IPS-20b (cell line): Measurements from ENCODE around the gene PAPPA2.

Experiments used
- H3K27ac ChIP-seq: one replicate; pipeline ENCODE4 v1.5.1; 2013; ENCODE audit warnings: low read length
- H3K27me3 ChIP-seq: 2 replicates; pipeline ENCODE4 v1.6.1; 2013; ENCODE audit warnings: mild to moderate bottlenecking, low read length, inconsistent platforms; ENCODE audit not compliant: insufficient read depth
- H3K36me3 ChIP-seq: 2 replicates; pipeline ENCODE4 v1.6.1; 2013; ENCODE audit warnings: low read depth, mild to moderate bottlenecking, inconsistent platforms, low read length, moderate library complexity; ENCODE audit not compliant: insufficient read depth
- H3K4me1 ChIP-seq: 2 replicates; pipeline ENCODE4 v1.6.1; 2013; ENCODE audit warnings: mild to moderate bottlenecking, control low read depth, inconsistent platforms, low read length, moderate library complexity; ENCODE audit not compliant: insufficient read depth
- H3K4me3 ChIP-seq: 2 replicates; pipeline ENCODE4 v1.5.1; 2013; ENCODE audit warnings: mild to moderate bottlenecking, low read length, inconsistent platforms
- H3K9ac ChIP-seq: 2 replicates; pipeline ENCODE4 v1.6.1; 2013; ENCODE audit warnings: low read depth, mild to moderate bottlenecking, inconsistent platforms, low read length, moderate library complexity
- H3K9me3 ChIP-seq: 2 replicates; pipeline ENCODE4 v1.6.1; 2013; ENCODE audit warnings: mild to moderate bottlenecking, low read depth, low read length, inconsistent platforms; ENCODE audit not compliant: insufficient read depth

Gene PAPPA2

DNA sequence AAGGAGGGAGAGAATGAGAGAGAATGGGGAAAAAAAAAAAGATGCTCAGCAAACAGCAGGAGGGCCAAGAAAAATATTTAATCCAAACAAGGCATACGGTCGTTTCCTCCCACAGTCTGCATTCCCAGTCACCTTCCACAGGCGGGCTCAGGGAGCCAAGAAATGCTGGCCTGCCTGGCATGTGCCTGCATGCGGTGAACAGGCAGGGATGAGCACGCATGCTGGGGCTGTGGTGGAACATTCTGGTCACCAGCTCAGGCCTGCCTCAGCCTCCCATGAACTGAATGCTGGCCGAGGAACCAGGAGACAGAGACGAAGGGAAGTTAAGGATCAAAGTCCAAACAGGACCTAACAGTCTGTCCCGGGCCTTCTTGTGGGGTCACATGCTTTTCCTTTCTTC, 366.3 kb downstream of the PAPPA2 start:
- Histone ChIP-seq H3K4me3 (no peak overlapping the region), H3K27me3 (no peaks in the 10 kb centered on the region), H3K9ac (no peak overlapping the region), H3K9me3 (no peaks in the 10 kb centered on the region), H3K36me3 (no peaks in the 10 kb centered on the region), H3K27ac (no peak overlapping the region), H3K4me1 (no peaks in the 10 kb centered on the region)

DNA sequence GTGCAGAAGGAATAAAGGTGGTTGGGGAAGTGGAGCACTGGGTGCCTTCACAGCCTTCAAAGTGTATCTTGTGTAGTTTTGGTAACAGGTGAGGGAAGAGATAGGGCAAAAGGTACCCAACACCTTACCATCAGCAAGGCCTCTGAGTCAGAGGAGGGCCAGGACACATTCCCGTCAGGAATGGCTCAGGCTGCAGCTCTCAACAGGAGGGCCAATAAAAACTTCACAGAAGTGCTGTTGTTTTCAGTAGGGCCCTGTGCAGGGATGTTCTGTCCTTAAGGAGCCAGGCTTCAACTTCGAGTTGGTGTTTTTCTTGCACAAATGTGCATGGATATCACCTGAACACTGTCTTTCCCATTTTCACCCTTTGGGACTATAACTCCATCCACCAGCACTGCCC, 368.2 kb downstream of the PAPPA2 start:
- H3K4me3 ChIP-seq = no peak overlapping the region
- H3K27ac ChIP-seq = no peak overlapping the region
- H3K4me1 ChIP-seq = no peaks in the 10 kb centered on the region
- H3K9me3 ChIP-seq = no peaks in the 10 kb centered on the region
- H3K36me3 ChIP-seq = no peaks in the 10 kb centered on the region
- no peak overlapping the region for H3K9ac ChIP-seq
- no peaks in the 10 kb centered on the region for H3K27me3 ChIP-seq

DNA sequence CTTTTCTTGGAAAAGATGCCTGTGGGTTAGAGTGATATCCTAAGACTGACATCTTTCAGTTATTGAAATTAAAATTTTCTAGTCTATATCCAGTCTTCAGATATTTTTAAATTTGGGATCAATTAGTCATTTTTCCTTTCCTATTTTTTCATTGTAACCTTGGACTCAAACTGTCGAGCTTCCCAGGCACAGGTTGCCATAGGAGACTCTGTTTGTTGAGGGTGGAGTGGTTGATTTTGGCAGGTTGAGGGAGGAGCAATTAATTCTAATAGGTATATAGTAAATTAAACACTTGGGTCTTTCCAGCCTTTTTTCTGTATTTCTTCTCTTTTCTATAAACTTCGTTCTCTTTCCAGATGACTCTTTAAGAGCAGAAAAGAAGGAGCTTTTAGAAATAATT, 374.7 kb downstream of the PAPPA2 start:
- H3K9me3 ChIP-seq = no peaks in the 10 kb centered on the region
- no peaks in the 10 kb centered on the region for H3K36me3 ChIP-seq
- H3K9ac ChIP-seq = no peak overlapping the region
- H3K4me3 ChIP-seq = no peak overlapping the region
- no peaks in the 10 kb centered on the region for H3K27me3 ChIP-seq
- no peaks in the 10 kb centered on the region for H3K4me1 ChIP-seq
- H3K27ac ChIP-seq = no peak overlapping the region

DNA sequence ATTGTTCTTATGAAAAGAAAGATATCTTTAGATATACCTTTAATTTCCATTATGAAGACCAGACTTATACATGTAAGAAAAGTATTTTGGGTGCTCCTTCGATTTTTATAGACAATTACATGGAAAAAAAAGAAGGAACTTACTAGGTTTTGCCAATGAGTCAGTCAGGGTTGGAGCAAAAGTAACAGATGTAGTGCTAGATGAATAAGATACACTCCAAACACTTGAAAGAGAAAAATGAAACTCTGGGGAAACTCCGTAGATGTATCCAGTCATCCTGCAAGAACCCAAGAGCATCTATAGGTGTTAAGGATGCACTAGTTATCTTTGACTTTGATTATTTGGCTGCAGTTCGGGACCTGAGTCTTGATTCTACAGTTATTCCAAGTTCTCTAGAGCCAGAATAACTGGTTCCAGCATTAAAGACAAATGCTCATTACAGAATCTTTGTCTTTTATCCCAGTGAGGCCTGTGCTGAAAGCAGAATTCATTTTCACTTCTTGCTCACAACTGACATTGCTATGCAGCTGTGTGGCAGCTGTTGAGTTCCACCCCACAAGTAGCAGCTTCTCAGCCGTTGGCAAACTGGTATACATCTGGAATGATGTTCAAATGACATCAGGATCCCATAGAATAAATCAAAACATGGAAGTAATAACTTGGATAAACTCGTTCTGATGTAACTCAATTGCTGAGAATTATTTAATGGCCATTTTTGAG, 375.5 kb downstream of the PAPPA2 start:
- no peaks in the 10 kb centered on the region for H3K9me3 ChIP-seq
- no peak overlapping the region for H3K9ac ChIP-seq
- H3K27ac ChIP-seq = no peak overlapping the region
- no peaks in the 10 kb centered on the region for H3K4me1 ChIP-seq
- H3K4me3 ChIP-seq = no peak overlapping the region
- H3K27me3 ChIP-seq = no peaks in the 10 kb centered on the region
- no peaks in the 10 kb centered on the region for H3K36me3 ChIP-seq

DNA sequence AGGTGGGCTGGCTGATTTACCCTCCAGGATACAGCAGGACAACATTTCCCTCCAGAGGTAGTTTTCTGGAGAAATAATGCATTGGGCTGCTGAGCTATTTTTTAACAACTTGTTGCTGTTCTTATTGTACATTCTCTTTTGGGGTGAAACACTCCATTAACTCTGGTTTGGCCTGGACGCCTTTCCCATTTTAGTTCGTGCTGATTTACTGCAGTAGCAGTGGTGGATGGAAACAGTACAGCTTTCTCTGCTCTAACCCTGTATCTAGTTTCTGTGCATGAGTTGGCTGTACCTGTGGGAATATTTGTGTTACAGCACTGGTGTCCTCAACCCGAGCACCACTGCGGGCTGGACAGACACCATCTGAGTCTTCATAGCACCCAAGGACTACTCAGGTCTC, 376.2 kb downstream of the PAPPA2 start:
- Histone ChIP-seq H3K27ac (no peak overlapping the region), H3K27me3 (no peaks in the 10 kb centered on the region), H3K9ac (no peak overlapping the region), H3K4me1 (no peaks in the 10 kb centered on the region), H3K9me3 (no peaks in the 10 kb centered on the region), H3K36me3 (no peaks in the 10 kb centered on the region), H3K4me3 (no peak overlapping the region)

DNA sequence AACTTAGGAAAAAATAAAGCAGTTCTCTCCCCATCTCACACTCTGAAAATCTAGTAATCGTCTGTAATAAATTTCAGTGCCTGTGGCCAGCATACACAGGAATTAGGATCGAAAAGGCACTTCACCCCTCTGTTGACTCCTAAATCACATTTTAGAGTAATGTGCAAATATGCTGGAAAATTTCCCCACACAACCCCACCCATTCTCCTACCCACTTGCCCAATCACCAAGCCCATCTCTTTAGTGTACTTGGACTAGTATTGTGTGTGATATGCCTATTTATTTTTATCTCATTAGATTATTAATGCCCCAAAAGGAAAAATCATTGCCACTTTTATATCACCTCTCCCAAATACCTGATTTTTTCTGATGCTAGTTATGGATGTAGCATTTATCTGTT, 378.3 kb downstream of the PAPPA2 start:
- Histone ChIP-seq H3K9me3 (no peaks in the 10 kb centered on the region), H3K4me1 (peaks cover 4% of the 10 kb centered on the region; the same call in 1 of the 2 replicates), H3K27ac (no peak overlapping the region), H3K4me3 (no peak overlapping the region), H3K9ac (no peak overlapping the region), H3K36me3 (no peaks in the 10 kb centered on the region), H3K27me3 (no peaks in the 10 kb centered on the region)

DNA sequence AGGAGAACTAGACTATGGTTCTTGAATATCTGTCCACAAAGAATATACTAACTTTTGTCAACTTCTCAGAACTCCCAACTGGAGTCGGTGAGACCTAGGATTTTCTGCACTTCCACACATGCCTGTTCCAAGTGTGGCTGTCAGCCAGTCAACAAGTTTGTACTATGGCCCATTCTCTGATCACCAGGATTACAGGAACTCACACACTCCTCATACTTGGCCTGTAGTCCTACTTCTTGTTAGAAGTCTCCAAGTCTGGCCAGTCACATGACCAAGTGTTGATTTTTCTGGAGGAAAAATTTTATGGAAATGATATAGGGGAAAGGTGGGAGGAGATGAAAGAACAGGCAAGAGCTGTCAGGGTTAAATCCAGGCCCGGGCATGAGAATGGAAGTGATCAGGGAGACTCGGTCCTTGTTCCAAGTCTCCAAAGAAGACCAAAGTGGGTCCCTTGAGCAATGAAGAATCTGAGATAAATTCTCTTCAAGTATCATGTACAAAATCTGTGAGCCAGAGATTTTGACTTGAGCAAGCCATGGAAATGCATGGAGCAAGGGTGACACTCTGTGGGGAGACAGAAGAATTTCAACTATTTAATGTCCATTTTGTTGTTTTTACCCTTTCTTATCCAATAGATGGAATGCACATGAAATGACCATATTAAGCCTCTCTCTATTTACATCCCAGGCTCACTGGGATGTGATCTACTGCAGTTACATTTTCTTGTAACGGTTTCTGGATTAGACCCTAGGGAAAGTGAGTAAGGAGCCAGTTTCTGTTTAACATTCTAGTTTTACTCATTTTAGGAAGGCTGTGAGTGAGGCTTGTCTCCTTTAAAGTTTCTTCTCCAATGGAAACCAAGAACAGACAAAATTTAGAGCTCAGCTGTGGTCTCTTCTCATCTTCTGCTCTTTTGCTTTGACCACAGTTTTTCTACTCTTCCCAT, 380.6 kb downstream of the PAPPA2 start:
- H3K4me1 ChIP-seq = peaks cover 4% of the 10 kb centered on the region; the same call in 1 of the 2 replicates
- H3K36me3 ChIP-seq = no peaks in the 10 kb centered on the region
- H3K9me3 ChIP-seq = no peaks in the 10 kb centered on the region
- H3K27me3 ChIP-seq = no peaks in the 10 kb centered on the region
- no peak overlapping the region for H3K4me3 ChIP-seq
- no peak overlapping the region for H3K27ac ChIP-seq
- H3K9ac ChIP-seq = no peak overlapping the region

DNA sequence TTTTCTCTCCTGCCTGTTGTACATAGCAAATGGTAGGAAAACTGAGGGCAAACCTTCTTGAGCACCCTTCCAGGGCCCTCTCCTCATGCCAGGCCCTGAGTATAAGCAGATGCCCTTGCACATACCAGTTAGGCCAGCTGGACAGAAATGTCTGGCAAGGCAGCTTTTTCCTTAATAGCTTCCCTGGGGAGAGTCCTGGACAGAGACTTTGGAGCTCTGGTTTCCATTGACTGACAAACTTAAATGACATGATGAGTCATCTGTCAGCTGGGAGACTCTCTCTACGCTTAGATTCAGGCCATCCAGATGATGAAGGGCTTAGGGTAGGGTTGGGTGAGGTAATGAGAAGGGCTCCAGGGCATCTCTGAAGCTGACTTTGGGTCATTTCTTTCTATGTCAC, 384.1 kb downstream of the PAPPA2 start:
- no peaks in the 10 kb centered on the region for H3K9me3 ChIP-seq
- H3K27me3 ChIP-seq = no peaks in the 10 kb centered on the region
- no peak overlapping the region for H3K27ac ChIP-seq
- peaks cover 4% of the 10 kb centered on the region; the same call in 1 of the 2 replicates for H3K4me1 ChIP-seq
- no peaks in the 10 kb centered on the region for H3K36me3 ChIP-seq
- H3K4me3 ChIP-seq = no peak overlapping the region
- H3K9ac ChIP-seq = no peak overlapping the region

DNA sequence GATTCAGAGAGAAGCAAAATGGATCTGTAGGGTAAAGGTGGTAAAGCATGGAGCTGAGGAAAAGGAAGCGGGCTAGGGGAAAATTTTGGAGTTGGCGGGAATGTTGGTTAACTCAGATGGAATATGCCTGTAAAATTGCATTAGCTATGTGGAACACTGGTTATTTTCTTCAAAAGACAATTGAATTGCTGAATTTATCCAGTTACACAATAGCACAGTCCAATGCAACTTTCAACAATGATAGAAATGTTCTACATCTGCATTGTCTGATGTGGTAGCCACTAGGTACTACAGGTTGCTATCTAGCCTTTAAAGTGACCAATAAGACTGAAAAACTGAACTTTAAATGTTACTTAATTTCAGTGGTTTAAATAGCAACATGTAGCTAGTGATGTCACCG, 386.3 kb downstream of the PAPPA2 start:
- Histone ChIP-seq H3K4me3 (no peak overlapping the region), H3K27ac (no peak overlapping the region), H3K36me3 (no peaks in the 10 kb centered on the region), H3K9ac (no peak overlapping the region), H3K4me1 (peaks cover 4% of the 10 kb centered on the region; the same call in 1 of the 2 replicates), H3K9me3 (no peaks in the 10 kb centered on the region), H3K27me3 (no peaks in the 10 kb centered on the region)

DNA sequence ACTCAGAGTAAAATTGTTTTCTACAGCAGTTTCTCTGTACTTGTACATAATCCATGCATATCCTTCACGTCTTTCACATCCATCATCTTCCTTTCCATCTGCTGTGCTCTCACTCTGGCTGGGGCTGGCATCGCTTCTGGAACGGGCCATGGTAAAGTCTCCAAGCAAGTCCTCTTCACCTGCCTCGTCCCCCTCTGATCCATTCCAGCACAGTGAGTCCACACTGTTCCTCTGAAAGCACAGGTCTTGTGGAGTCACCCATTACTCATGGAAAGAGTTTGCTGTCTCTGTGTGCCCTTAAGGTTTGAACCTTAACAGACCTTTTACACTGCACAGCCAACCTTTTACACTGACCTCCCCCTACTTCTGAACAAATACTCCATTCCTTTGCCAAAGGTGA, 387.9 kb downstream of the PAPPA2 start:
- no peak overlapping the region for H3K27ac ChIP-seq
- H3K4me3 ChIP-seq = no peak overlapping the region
- no peaks in the 10 kb centered on the region for H3K4me1 ChIP-seq
- no peaks in the 10 kb centered on the region for H3K36me3 ChIP-seq
- H3K9me3 ChIP-seq = no peaks in the 10 kb centered on the region
- H3K27me3 ChIP-seq = no peaks in the 10 kb centered on the region
- no peak overlapping the region for H3K9ac ChIP-seq

DNA sequence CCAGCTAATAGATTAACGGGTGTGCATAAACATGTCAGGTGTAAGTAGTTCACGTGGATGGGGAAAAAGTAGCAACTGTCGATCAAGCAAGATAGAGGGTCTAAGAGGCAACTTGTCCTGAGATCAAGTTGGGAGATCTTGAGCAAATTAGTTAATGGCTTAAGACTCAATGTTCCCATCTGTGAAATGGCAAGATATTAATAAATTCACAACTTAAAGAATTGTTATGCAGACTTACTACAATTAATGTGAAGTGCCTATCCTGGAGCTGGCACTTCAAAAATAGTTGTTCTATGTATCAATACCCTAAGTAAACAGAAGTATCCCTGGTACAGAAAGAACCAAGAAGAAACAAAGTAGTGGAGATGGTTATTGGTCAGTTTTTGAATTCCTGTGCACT, 389.1 kb downstream of the PAPPA2 start:
- Histone ChIP-seq H3K9ac (no peak overlapping the region), H3K36me3 (no peaks in the 10 kb centered on the region), H3K27me3 (no peaks in the 10 kb centered on the region), H3K4me1 (no peaks in the 10 kb centered on the region), H3K27ac (no peak overlapping the region), H3K4me3 (no peak overlapping the region), H3K9me3 (no peaks in the 10 kb centered on the region)

DNA sequence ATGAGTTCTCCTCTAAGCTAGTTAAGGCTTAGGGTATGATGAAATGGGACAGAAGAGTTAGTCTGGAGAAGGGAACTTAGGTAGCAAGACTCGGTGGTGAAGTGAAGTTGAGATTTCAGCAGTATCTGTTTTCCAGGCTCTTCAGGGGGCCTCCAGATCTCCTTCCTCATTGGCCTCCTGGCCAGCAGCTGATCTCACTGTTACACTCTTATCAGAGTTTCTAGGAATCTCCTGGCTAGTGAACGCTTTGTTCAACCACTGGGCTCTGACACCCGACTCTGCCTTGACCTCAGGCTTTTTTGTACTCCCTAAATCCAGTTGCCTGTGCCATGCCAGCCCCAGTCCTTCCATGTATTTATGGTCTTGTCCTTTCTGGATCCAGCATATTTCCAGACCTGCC, 390.5 kb downstream of the PAPPA2 start:
- Histone ChIP-seq H3K36me3 (no peaks in the 10 kb centered on the region), H3K4me3 (no peak overlapping the region), H3K9ac (no peak overlapping the region), H3K4me1 (no peaks in the 10 kb centered on the region), H3K27ac (no peak overlapping the region), H3K27me3 (no peaks in the 10 kb centered on the region), H3K9me3 (no peaks in the 10 kb centered on the region)
